HG02943 (cell line): ENCODE results near the gene VEGFA.

ENCODE experiments used
- ATAC-seq: cut with Tn5 transposase; IDR thresholded peaks from one replicate; pipeline ENCODE4 v1.9.1; 2021; ENCODE audit warnings: mild to moderate bottlenecking, low read depth, moderate library complexity; ENCODE audit not compliant: unreplicated experiment

The VEGFA gene

DNA sequence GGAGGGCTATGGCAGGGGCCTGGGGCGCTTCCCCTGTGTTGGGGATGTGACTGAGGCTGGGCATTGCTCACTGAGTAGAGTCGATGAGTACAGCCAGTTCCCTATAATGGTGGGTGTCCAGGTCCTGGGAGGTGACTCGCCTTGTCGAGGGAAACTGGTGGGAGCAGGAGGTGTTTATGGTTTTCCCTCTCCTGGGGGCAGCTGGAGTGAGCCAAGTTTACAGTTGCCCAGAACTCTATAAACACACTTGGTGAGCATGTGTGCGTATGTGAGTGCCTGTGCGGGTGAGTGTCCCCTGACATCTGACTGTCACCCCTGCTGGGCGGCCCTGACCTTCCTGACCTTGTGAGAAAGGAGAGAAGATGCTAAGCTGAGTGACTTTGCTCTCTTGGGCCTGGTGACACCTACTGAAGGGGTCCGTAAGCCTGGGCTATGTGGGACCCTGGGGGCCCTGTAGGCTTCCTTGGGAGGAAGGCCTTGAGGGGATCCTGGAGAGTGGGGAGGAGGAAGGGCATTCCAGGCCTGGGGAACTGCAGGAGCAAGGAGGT lies 65.9 kb downstream of the VEGFA start:
- no peak for ATAC-seq
